B cell (primary cell): ENCODE data around the gene PPP1R12B.
"Not testable (repeated sequence)": the region's sequence is repeated elsewhere in the genome, so short reads cannot be mapped to it uniquely, and the experiment has no call there.

Experiments
- CTCF ChIP-seq: fragments of 200-600 bp; IDR thresholded peaks from one replicate; pipeline ENCODE4 v1.8.0; 2022; ENCODE audit warnings: antibody characterized with exemption, mild to moderate bottlenecking
- EZH2 ChIP-seq: IDR thresholded peaks from 2 replicates; pipeline ENCODE4 v1.6.1; 2012; ENCODE audit warnings: borderline replicate concordance, low read depth, mild to moderate bottlenecking, moderate library complexity, low read length; ENCODE audit not compliant: insufficient read depth, poor library complexity, severe bottlenecking

GRCh38 chr1:202543537-202543936, 195.0 kb downstream of the PPP1R12B start:
- not testable (repeated sequence) for TF ChIP-seq CTCF, EZH2
